H1 (cell line): ENCODE data around the gene PRKD1. TPM values are rescaled to one million over a fixed set of nuclear protein-coding genes. Genes with fewer than 3 reads are reported as not detected.
A peak's percentile ranks its signal among the peaks of the same experiment; 100 is the strongest.

Experiments
- CTCF ChIA-PET: fragments of 300-600 bp; sonication (Branson Sonifier 250); formaldehyde crosslinking; loops from one replicate; lab custom pipeline; 2021; ENCODE audit not compliant: partially characterized antibody; lab: Charles Lee
- POLR2A ChIA-PET: fragments of 300-600 bp; sonication (Branson Sonifier 250); formaldehyde crosslinking; loops from one replicate; lab custom pipeline; 2021; ENCODE audit warnings: inconsistent platforms; ENCODE audit not compliant: partially characterized antibody; lab: Charles Lee
- DNase-seq, 2 experiments: peaks; one replicate each; pipeline versions ENCODE4 v3.0.0 to v3.0.0-alpha.2; 2010 to 2022; ENCODE audit warnings: low spot score in 2 of 2, low read depth in 1 of 2, mixed read lengths in 1 of 2
- FAIRE-seq: peaks from 2 replicates; lab custom pipeline; 2011; peaks lifted over from hg19 to GRCh38; lab: Jason Lieb, UNC
- H2AFZ ChIP-seq: 2 replicates; pipeline ENCODE4 v1.8.1; 2012; ENCODE audit warnings: low read length, inconsistent platforms
- H2AK5ac ChIP-seq: 2 replicates; pipeline ENCODE4 v1.6.1; 2013; ENCODE audit warnings: low read depth, low read length
- H2BK120ac ChIP-seq: replicated peaks from 2 replicates; pipeline ENCODE3; 2013; ENCODE audit warnings: low read depth, low read length, inconsistent platforms
- H2BK12ac ChIP-seq: 2 replicates; pipeline ENCODE4 v1.6.1; 2013; ENCODE audit warnings: low read depth, low read length
- H2BK15ac ChIP-seq: 2 replicates; pipeline ENCODE4 v1.6.1; 2013; ENCODE audit warnings: low read length
- H2BK20ac ChIP-seq: 2 replicates; pipeline ENCODE4 v1.6.1; 2013; ENCODE audit warnings: low read length
- H2BK5ac ChIP-seq: 2 replicates; pipeline ENCODE4 v1.6.1; 2013; ENCODE audit warnings: low read depth, low read length
- H3K14ac ChIP-seq: 2 replicates; pipeline ENCODE4 v1.6.1; 2013; ENCODE audit warnings: inconsistent platforms; ENCODE audit not compliant: insufficient read length
- H3K18ac ChIP-seq: 2 replicates; pipeline ENCODE4 v1.6.1; 2013; ENCODE audit warnings: low read length; ENCODE audit errors: extremely low read depth
- H3K23ac ChIP-seq: 2 replicates; pipeline ENCODE4 v1.6.1; 2013; ENCODE audit warnings: inconsistent platforms; ENCODE audit not compliant: insufficient read length
- H3K23me2 ChIP-seq: 2 replicates; pipeline ENCODE4 v1.6.1; 2013; ENCODE audit warnings: low read depth, low read length
- H3K27ac ChIP-seq: 2 replicates; pipeline ENCODE4 v1.6.1; 2011; ENCODE audit warnings: low read depth, low read length, inconsistent platforms
- H3K27me3 ChIP-seq, 4 experiments: replicated peaks in 1 of 4; 1 replicate in 1 of 4; 2 replicates in 3 of 4; pipeline versions ENCODE4 v1.6.1 to v1.8.1; 2011 to 2013; ENCODE audit warnings: low read length in 3 of 4, mild to moderate bottlenecking in 3 of 4, inconsistent platforms in 2 of 4, mixed read lengths in 2 of 4, moderate library complexity in 1 of 4; ENCODE audit not compliant: control insufficient read depth in 3 of 4, insufficient read depth in 3 of 4; ENCODE audit errors: extremely low read depth in 1 of 4
- H3K36me3 ChIP-seq, 4 experiments: 2 replicates each; pipeline versions ENCODE4 v1.6.1 to v1.8.1; 2011 to 2013; ENCODE audit warnings: mild to moderate bottlenecking in 4 of 4, low read length in 3 of 4, moderate library complexity in 2 of 4, control low read depth in 1 of 4, inconsistent platforms in 1 of 4; ENCODE audit not compliant: insufficient read depth in 4 of 4, control insufficient read depth in 2 of 4
- H3K4ac ChIP-seq: replicated peaks from 2 replicates; pipeline ENCODE3; 2013; ENCODE audit warnings: low read length, low read depth, mixed read lengths, inconsistent platforms; ENCODE audit not compliant: insufficient read length
- H3K4me1 ChIP-seq, 4 experiments: replicated peaks in 1 of 4; 1 replicate in 1 of 4; 2 replicates in 3 of 4; pipeline versions ENCODE4 v1.6.1 to v1.8.1; 2011 to 2013; ENCODE audit warnings: low read length in 3 of 4, inconsistent platforms in 2 of 4, mixed read lengths in 1 of 4; ENCODE audit not compliant: insufficient read depth in 4 of 4, control insufficient read depth in 3 of 4
- H3K4me2 ChIP-seq, 2 experiments: 2 replicates each; pipeline versions ENCODE4 v1.6.1 to v1.8.1; 2011 to 2013; ENCODE audit warnings: low read depth in 2 of 2, low read length in 2 of 2, control low read depth in 1 of 2, inconsistent platforms in 1 of 2, mild to moderate bottlenecking in 1 of 2; ENCODE audit not compliant: insufficient read depth in 1 of 2
- H3K4me3 ChIP-seq, 4 experiments: fragments of 200-600, 300-600 bp in 1 of 4; sonication (generic), shearing (Covaris generic), sonication (Bioruptor Twin) in 1 of 4; 2 replicates each; pipeline versions ENCODE4 v1.5.1 to v1.8.1; 2011 to 2016; ENCODE audit warnings: low read length in 4 of 4, low read depth in 3 of 4, control low read depth in 2 of 4, inconsistent platforms in 2 of 4, mild to moderate bottlenecking in 2 of 4, mixed read lengths in 1 of 4, moderate library complexity in 1 of 4; ENCODE audit not compliant: insufficient read depth in 2 of 4; ENCODE audit errors: extremely low read depth in 1 of 4
- H3K56ac ChIP-seq: replicated peaks from 2 replicates; pipeline ENCODE3; 2013; ENCODE audit warnings: low read depth, mild to moderate bottlenecking, mixed read lengths, low read length, inconsistent platforms; ENCODE audit not compliant: insufficient read length
- H3K79me1 ChIP-seq: 2 replicates; pipeline ENCODE4 v1.6.1; 2013; ENCODE audit warnings: low read depth, low read length, control low read depth
- H3K79me2 ChIP-seq, 2 experiments: 2 replicates each; pipeline versions ENCODE4 v1.6.1 to v1.8.1; 2012 to 2013; ENCODE audit warnings: low read length in 2 of 2, mild to moderate bottlenecking in 2 of 2, inconsistent platforms in 1 of 2; ENCODE audit not compliant: insufficient read depth in 2 of 2, control insufficient read depth in 1 of 2
- H3K9ac ChIP-seq, 4 experiments: replicated peaks in 1 of 4; 1 replicate in 1 of 4; 2 replicates in 3 of 4; pipeline versions ENCODE4 v1.6.1 to v1.8.1; 2011 to 2013; ENCODE audit warnings: low read depth in 3 of 4, low read length in 3 of 4, control low read depth in 2 of 4, mild to moderate bottlenecking in 2 of 4, moderate library complexity in 2 of 4, inconsistent platforms in 1 of 4; ENCODE audit errors: extremely low read depth in 1 of 4
- H3K9me3 ChIP-seq, 2 experiments: 2 replicates each; pipeline versions ENCODE4 v1.6.1 to v1.8.1; 2012 to 2013; ENCODE audit warnings: mild to moderate bottlenecking in 2 of 2, moderate library complexity in 2 of 2, control low read depth in 1 of 2, inconsistent platforms in 1 of 2, low read depth in 1 of 2, low read length in 1 of 2, mixed read lengths in 1 of 2; ENCODE audit not compliant: insufficient read depth in 2 of 2
- H4K20me1 ChIP-seq, 2 experiments: replicated peaks in 1 of 2; 2 replicates each; pipeline versions ENCODE3 to v1.8.1; 2011 to 2013; ENCODE audit warnings: inconsistent platforms in 2 of 2, low read length in 2 of 2, mild to moderate bottlenecking in 1 of 2; ENCODE audit not compliant: insufficient read depth in 2 of 2, control insufficient read depth in 1 of 2
- H4K5ac ChIP-seq: 2 replicates; pipeline ENCODE4 v1.6.1; 2013; ENCODE audit warnings: low read length, low read depth, mixed read lengths, inconsistent platforms; ENCODE audit not compliant: insufficient read length
- H4K8ac ChIP-seq: 2 replicates; pipeline ENCODE4 v1.8.0; 2013; ENCODE audit warnings: mild to moderate bottlenecking, moderate library complexity, low read length, inconsistent platforms; ENCODE audit not compliant: insufficient read depth; ENCODE audit errors: extremely low read depth
- H4K91ac ChIP-seq: replicated peaks from 2 replicates; pipeline ENCODE3; 2013; ENCODE audit warnings: low read length, mixed read lengths, inconsistent platforms; ENCODE audit not compliant: insufficient read length
- ASH2L ChIP-seq: fragments of 200-600, 300-600 bp; sonication (generic); IDR thresholded peaks from one replicate; pipeline ENCODE4 v1.7.1; 2017; ENCODE audit warnings: low read length
- CBX8 ChIP-seq: fragments of 300-800, 300-1000 bp; sonication (generic); IDR thresholded peaks from 2 replicates; pipeline ENCODE4 v1.7.1; 2016; ENCODE audit warnings: low read depth, low read length, borderline replicate concordance
- CHD2 ChIP-seq: IDR thresholded peaks from 2 replicates; pipeline ENCODE4 v1.6.1; 2012; ENCODE audit warnings: low read length, improper control_type of control experiment
- EGR1 ChIP-seq: IDR thresholded peaks from 2 replicates; pipeline ENCODE4 v1.6.1; 2011; ENCODE audit warnings: low read depth, low read length, borderline replicate concordance
- KDM1A ChIP-seq: fragments of 200-600, 300-600 bp; sonication (generic); IDR thresholded peaks from 2 replicates; pipeline ENCODE4 v1.7.1; 2016; ENCODE audit warnings: mild to moderate bottlenecking, low read length, borderline replicate concordance
- KDM5A ChIP-seq: fragments of 200-600 bp; IDR thresholded peaks from 2 replicates; pipeline ENCODE4 v1.7.1; 2012; ENCODE audit warnings: mild to moderate bottlenecking, low read length, inconsistent platforms, mixed read lengths
- PHF8 ChIP-seq: fragments of 200-600 bp; sonication (generic); conservative IDR thresholded peaks from 2 replicates; pipeline ENCODE4 v1.7.1; 2012; ENCODE audit warnings: low read depth, mild to moderate bottlenecking, inconsistent platforms, low read length, moderate library complexity
- POLR2A ChIP-seq, 2 experiments: IDR thresholded peaks; 1 replicate in 1 of 2; 2 replicates in 1 of 2; pipeline ENCODE4 v1.6.1; 2011; ENCODE audit warnings: low read depth in 2 of 2, low read length in 2 of 2, mild to moderate bottlenecking in 2 of 2; ENCODE audit errors: control extremely low read depth in 1 of 2
- RXRA ChIP-seq: IDR thresholded peaks from 2 replicates; pipeline ENCODE4 v1.6.1; 2011; ENCODE audit warnings: low read depth, mild to moderate bottlenecking, low read length, moderate library complexity; ENCODE audit not compliant: insufficient read depth
- SUZ12 ChIP-seq: fragments of 200-600 bp; sonication (generic); IDR thresholded peaks from 2 replicates; pipeline ENCODE4 v1.6.1; 2012; ENCODE audit warnings: mild to moderate bottlenecking, inconsistent platforms, low read length, moderate library complexity, mixed read lengths
- TAF1 ChIP-seq: IDR thresholded peaks from 2 replicates; pipeline ENCODE4 v1.6.1; 2011; ENCODE audit warnings: mild to moderate bottlenecking, low read depth, low read length
- TEAD4 ChIP-seq: IDR thresholded peaks from 2 replicates; pipeline ENCODE4 v1.6.1; 2012; ENCODE audit warnings: low read depth, low read length, inconsistent platforms, mixed read lengths
- ZNF274 ChIP-seq: IDR thresholded peaks from 2 replicates; pipeline ENCODE4 v1.7.0; 2012; ENCODE audit warnings: low read length, borderline replicate concordance; ENCODE audit errors: extremely low read depth
- WGBS, 2 experiments: shearing (Covaris generic) in 1 of 2; methylation state at CpG; one replicate each; pipeline versions ENCODE4 v1.1.6 to v1.1.7; 2013 to 2015; ENCODE audit warnings: low lambda C conversion rate in 2 of 2, mixed read lengths in 2 of 2, inconsistent platforms in 1 of 2, low coverage in 1 of 2, missing lambda C conversion rate in 1 of 2; ENCODE audit not compliant: insufficient replicate concordance in 2 of 2, insufficient coverage in 1 of 2, insufficient read length in 1 of 2; ENCODE audit errors: extremely low coverage in 1 of 2, missing lambda C conversion rate in 1 of 2; 5-methylcytosine and 5-hydroxymethylcytosine counted together
- polyA plus RNA-seq, 7 experiments: library from polyadenylated mRNA; depleted of rRNA in 3 of 7; stranded (reverse) in 5 of 7; unstranded in 2 of 7; fragments of >200 nt in 5 of 7; fragments of 200-250 nt in 2 of 7; gene quantifications; 1 replicate in 5 of 7; 2 replicates in 1 of 7; 4 replicates in 1 of 7; pipeline versions ENCODE4 v1.2.1 to v1.2.3, GENCODE V29; 2011 to 2013; ENCODE audit warnings: missing spikeins in 2 of 7, mixed read lengths in 2 of 7
- total RNA-seq: library from RNA; stranded (reverse); fragmentation: NEBNext Ultra II Directional; extraction: Animal tissue kit (Norgen Biotek cat#: 25700); gene quantifications from 2 replicates; pipeline ENCODE4 v1.2.1, GENCODE V29; 2021

The PRKD1 gene
- total and polyA plus RNA-seq, 2 of the 8 experiments (the other 6 are each of a cell fraction or from before 2014, with no cell fraction given): 3.6 to 6.8 TPM

GRCh38 chr14:29953501-29953900 is 25.9 kb upstream of the PRKD1 start:
- H2BK120ac ChIP-seq: no peak overlapping the region
- no peaks in the 10 kb centered on the region for H3K79me2 ChIP-seq
- H3K23ac ChIP-seq: no peak overlapping the region
- no peaks in the 10 kb centered on the region for H3K36me3 ChIP-seq
- DNase-seq (no peak), FAIRE-seq (no peak)
- no peaks in the 10 kb centered on the region for H3K4me1 ChIP-seq
- no peak overlapping the region for H2BK12ac ChIP-seq
- ChIA-PET CTCF (interaction anchor here (0.7 to 0.8 kb wide), 2 partner anchors 85 to 422 kb away, joined by 3 read pairs; no protein-coding TSS in a partner anchor), POLR2A (no interaction called here)
- H4K91ac ChIP-seq: no peak overlapping the region
- H3K14ac ChIP-seq: no peak overlapping the region
- no peak overlapping the region for H4K8ac ChIP-seq
- no peak overlapping the region for H2BK15ac ChIP-seq
- H3K4me3 ChIP-seq: no peak overlapping the region
- no peak overlapping the region for H3K9ac ChIP-seq
- H3K27ac ChIP-seq: no peak overlapping the region
- H4K20me1 ChIP-seq: no peaks in the 10 kb centered on the region
- 0 out of 2 replicates have a peak overlapping the region, but pooled peaks have one; percentile 1 for H2AFZ ChIP-seq
- no peaks in the 10 kb centered on the region for H3K27me3 ChIP-seq
- H3K4ac ChIP-seq: no peak overlapping the region
- no peak overlapping the region for H3K18ac ChIP-seq
- no peak overlapping the region for H2BK20ac ChIP-seq
- no peaks in the 10 kb centered on the region for H3K9me3 ChIP-seq
- no peak overlapping the region for H4K5ac ChIP-seq
- no peaks in the 10 kb centered on the region for H3K23me2 ChIP-seq
- no peak overlapping the region for H3K56ac ChIP-seq
- H3K4me2 ChIP-seq: no peak overlapping the region
- WGBS, 2 experiments: 88% methylated on average over 6 of the region's 6 CpGs; no CpG with 5 or more reads in 1 of the 2 experiments
- H2AK5ac ChIP-seq: no peak overlapping the region
- no peak overlapping the region for H2BK5ac ChIP-seq
- no peaks in the 10 kb centered on the region for H3K79me1 ChIP-seq
- TF ChIP-seq CHD2: no peak
- no peak for TF ChIP-seq RXRA
- TF ChIP-seq SUZ12: no peak
- no peak for TF ChIP-seq TAF1
- no peak for TF ChIP-seq PHF8
- TF ChIP-seq KDM1A: no peak
- no peak for TF ChIP-seq POLR2A (IDR thresholded peaks at IDR 0.05; ENCODE audit: control extremely low read depth in 1 of 2, low read depth in 2 of 2, low read length in 2 of 2)
- TF ChIP-seq CBX8: no peak
- no peak for TF ChIP-seq EGR1
- no peak for TF ChIP-seq ASH2L
- TF ChIP-seq TEAD4: no peak
- no peak for TF ChIP-seq KDM5A
- no peak for TF ChIP-seq ZNF274
